ENCODE results near the gene XBP1.

GRCh38 chr22:28822930-28823551 lies 22.7 kb upstream of the XBP1 start:
- TF ChIP-seq TAF1 (IDR thresholded peaks at IDR 0.05; ENCODE audit: borderline replicate concordance, low read depth, low read length) (no peak), POLR2AphosphoS5 (IDR thresholded peaks at IDR 0.05; ENCODE audit: low read depth, low read length) (no peak), POLR2A (IDR thresholded peaks at IDR 0.05; ENCODE audit: low read depth, low read length) (no peak)

Measured in GM12892 (cell line).